Natural killer cell treated with Interleukin-12 subunit alpha and Interleukin-12 subunit beta and Interleukin-15 and Interleukin-18, amount 100 ng/mL, for 72 hours (primary cell): ENCODE measurements around the gene ZDHHC12. TPM values are rescaled to one million over a fixed set of nuclear protein-coding genes. Genes with fewer than 3 reads are reported as not detected.

Source experiments
- ATAC-seq, 2 donors: fragments of 150-1000 bp; cut with Tn5 transposase in 1 of 2; sonication (Bioruptor Pico), chemical (Tn5 transposase) in 1 of 2; 2 replicates each; pipeline ENCODE4 v1.10.0; 2021
- DNase-seq: peaks from one replicate; pipeline ENCODE4 v3.0.0; 2022; ENCODE audit warnings: low spot score
- H3K27ac Mint-ChIP-seq, 2 donors: 1 replicate in 1 of 2; 2 replicates in 1 of 2; pipeline ENCODE4 v1.8.0; 2022; ENCODE audit warnings: mixed read lengths in 2 of 2, mild to moderate bottlenecking in 1 of 2, moderate library complexity in 1 of 2
- H3K27me3 Mint-ChIP-seq, 2 donors: 1 replicate in 1 of 2; 2 replicates in 1 of 2; pipeline ENCODE4 v1.8.0; 2022; ENCODE audit warnings: mixed read lengths in 2 of 2
- H3K36me3 Mint-ChIP-seq: one replicate; pipeline ENCODE4 v1.8.0; 2022; ENCODE audit warnings: mixed read lengths
- H3K4me1 Mint-ChIP-seq, 2 donors: 1 replicate in 1 of 2; 2 replicates in 1 of 2; pipeline ENCODE4 v1.8.0; 2022; ENCODE audit warnings: low read depth in 2 of 2, mixed read lengths in 2 of 2, mild to moderate bottlenecking in 1 of 2
- H3K4me3 Mint-ChIP-seq: one replicate; pipeline ENCODE4 v1.8.0; 2022; ENCODE audit warnings: mixed read lengths
- H3K9me3 Mint-ChIP-seq: 2 replicates; pipeline ENCODE4 v1.8.0; 2022; ENCODE audit warnings: mixed read lengths
- total RNA-seq, 2 donors: library from RNA; stranded (reverse); gene quantifications; one replicate each; pipeline ENCODE4 v1.2.3, GENCODE V29; 2022

Gene ZDHHC12
- 10 to 100 TPM; 56.3 to 72.3 TPM for total RNA-seq

GRCh38 chr9:128723866-128724743, at the start of gene ZDHHC12:
TSS of gene ZDHHC12 (minus strand) at chr9:128724127. CDS start at chr9:128724093, 34 bp downstream.
- Mint-ChIP-seq H3K9me3 (no peaks in the 10 kb centered on the region), H3K27ac (peak within 1 kb of the TSS; percentile 75 to 89), H3K4me1 (peaks cover 32 to 35% of the 10 kb centered on the region in 2 donors), H3K4me3 (peak within 1 kb of the TSS; percentile 95), H3K27me3 (no peaks in the 10 kb centered on the region), H3K36me3 (no peaks in the 10 kb centered on the region)
- peak; percentile 100 for DNase-seq
- ATAC-seq: peak; percentile 99

GRCh38 chr9:128773049-128773448, 49.1 kb upstream of the ZDHHC12 start:
- Mint-ChIP-seq H3K36me3 (peaks cover 7% of the 10 kb centered on the region), H3K9me3 (peaks cover 3% of the 10 kb centered on the region), H3K4me1 (peaks cover 16 to 25% of the 10 kb centered on the region in 2 donors), H3K27ac (no peak overlapping the region), H3K4me3 (no peak overlapping the region), H3K27me3 (no peaks in the 10 kb centered on the region)
- ATAC-seq (no peak), DNase-seq (no peak)

- Mint-ChIP-seq H3K36me3 (peaks cover 7% of the 10 kb centered on the region), H3K4me1 (peaks cover 21 to 25% of the 10 kb centered on the region in 2 donors), H3K27ac (peak within 1 kb of the TSS; percentile 74 to 86), H3K27me3 (no peaks in the 10 kb centered on the region), H3K9me3 (peaks cover 3% of the 10 kb centered on the region), H3K4me3 (peak within 1 kb of the TSS; percentile 97)
- peak; percentile 95 for DNase-seq
- peak; percentile 98 for ATAC-seq
Observed at GRCh38 chr9:128771745-128772519, 48.0 kb upstream of the ZDHHC12 start, which contains the start of gene ZER1. TSS of gene ZER1 (minus strand) at chr9:128771927. CDS start at chr9:128755565, 16,362 bp downstream.

- no peaks in the 10 kb centered on the region for H3K27me3 Mint-ChIP-seq
- peaks cover 21 to 25% of the 10 kb centered on the region in 2 donors for H3K4me1 Mint-ChIP-seq
- peak overlapping the region; percentile 74 to 86 for H3K27ac Mint-ChIP-seq
- peak overlapping the region; percentile 97 for H3K4me3 Mint-ChIP-seq
- H3K36me3 Mint-ChIP-seq: peaks cover 7% of the 10 kb centered on the region
- DNase-seq (no peak), ATAC-seq (peak in 1 of 2 donors; percentile 49)
- peaks cover 3% of the 10 kb centered on the region for H3K9me3 Mint-ChIP-seq
Observed at GRCh38 chr9:128771094-128771721, 47.3 kb upstream of the ZDHHC12 start.

- peaks cover 22 to 25% of the 10 kb centered on the region in 2 donors for H3K4me1 Mint-ChIP-seq
- H3K9me3 Mint-ChIP-seq: peaks cover 3% of the 10 kb centered on the region
- DNase-seq (no peak), ATAC-seq (no peak)
- peak overlapping the region; percentile 97 for H3K4me3 Mint-ChIP-seq
- peak overlapping the region; percentile 74 to 86 for H3K27ac Mint-ChIP-seq
- peaks cover 7% of the 10 kb centered on the region for H3K36me3 Mint-ChIP-seq
- H3K27me3 Mint-ChIP-seq: no peaks in the 10 kb centered on the region
Observed at GRCh38 chr9:128770286-128771030, 46.5 kb upstream of the ZDHHC12 start.

- no peaks in the 10 kb centered on the region for H3K27me3 Mint-ChIP-seq
- H3K27ac Mint-ChIP-seq: peak overlapping the region in 1 of 2 donors; percentile 26
- peaks cover 25 to 34% of the 10 kb centered on the region in 2 donors for H3K4me1 Mint-ChIP-seq
- no peaks in the 10 kb centered on the region for H3K9me3 Mint-ChIP-seq
- H3K4me3 Mint-ChIP-seq: no peak overlapping the region
- no peaks in the 10 kb centered on the region for H3K36me3 Mint-ChIP-seq
- ATAC-seq (no peak), DNase-seq (no peak)
Observed at GRCh38 chr9:128768606-128769005, 44.7 kb upstream of the ZDHHC12 start.

- H3K4me1 Mint-ChIP-seq: peaks cover 27 to 32% of the 10 kb centered on the region in 2 donors
Observed at GRCh38 chr9:128765499-128765898, 41.6 kb upstream of the ZDHHC12 start.

GRCh38 chr9:128764361-128764760, 40.4 kb upstream of the ZDHHC12 start:
- ATAC-seq (peak in 1 of 2 donors; percentile 35), DNase-seq (no peak)
- no peaks in the 10 kb centered on the region for H3K27me3 Mint-ChIP-seq
- H3K9me3 Mint-ChIP-seq: no peaks in the 10 kb centered on the region
- peaks cover 15 to 24% of the 10 kb centered on the region in 2 donors for H3K4me1 Mint-ChIP-seq
- no peak overlapping the region for H3K4me3 Mint-ChIP-seq
- no peaks in the 10 kb centered on the region for H3K36me3 Mint-ChIP-seq
- no peak overlapping the region for H3K27ac Mint-ChIP-seq

More at GRCh38 chr9:128765499-128765898, 41.6 kb upstream of the ZDHHC12 start:
- H3K36me3 Mint-ChIP-seq: no peaks in the 10 kb centered on the region
- no peaks in the 10 kb centered on the region for H3K27me3 Mint-ChIP-seq
- ATAC-seq (no peak), DNase-seq (no peak)
- H3K9me3 Mint-ChIP-seq: no peaks in the 10 kb centered on the region
- H3K27ac Mint-ChIP-seq: no peak overlapping the region
- H3K4me3 Mint-ChIP-seq: no peak overlapping the region

GRCh38 chr9:128762671-128763449, 38.9 kb upstream of the ZDHHC12 start:
- Mint-ChIP-seq H3K27ac (peak overlapping the region in 1 of 2 donors; percentile 76), H3K4me3 (no peak overlapping the region)

GRCh38 chr9:128757602-128758001, 33.7 kb upstream of the ZDHHC12 start:
- Mint-ChIP-seq H3K27me3 (no peaks in the 10 kb centered on the region), H3K36me3 (no peaks in the 10 kb centered on the region), H3K4me3 (no peak overlapping the region), H3K27ac (no peak overlapping the region), H3K4me1 (peaks cover 3 to 4% of the 10 kb centered on the region in 2 donors), H3K9me3 (no peaks in the 10 kb centered on the region)
- ATAC-seq: no peak
- DNase-seq: no peak

More at GRCh38 chr9:128762671-128763449, 38.9 kb upstream of the ZDHHC12 start:
- ATAC-seq (no peak), DNase-seq (no peak)
- Mint-ChIP-seq H3K4me1 (peaks cover 10 to 22% of the 10 kb centered on the region in 2 donors), H3K36me3 (no peaks in the 10 kb centered on the region), H3K9me3 (no peaks in the 10 kb centered on the region), H3K27me3 (no peaks in the 10 kb centered on the region)

GRCh38 chr9:128753627-128754026, 29.7 kb upstream of the ZDHHC12 start:
- Mint-ChIP-seq H3K4me3 (no peak overlapping the region), H3K4me1 (peaks cover 0 to 3% of the 10 kb centered on the region in 2 donors), H3K27ac (no peak overlapping the region), H3K36me3 (no peaks in the 10 kb centered on the region), H3K27me3 (no peaks in the 10 kb centered on the region), H3K9me3 (no peaks in the 10 kb centered on the region)
- DNase-seq (no peak), ATAC-seq (peak in 1 of 2 donors; percentile 17)

- H3K9me3 Mint-ChIP-seq: no peaks in the 10 kb centered on the region
- H3K27me3 Mint-ChIP-seq: no peaks in the 10 kb centered on the region
- H3K4me1 Mint-ChIP-seq: no peaks in the 10 kb centered on the region
- H3K27ac Mint-ChIP-seq: no peak overlapping the region
- no peak overlapping the region for H3K4me3 Mint-ChIP-seq
- DNase-seq (no peak), ATAC-seq (peak in 1 of 2 donors; percentile 22)
- no peaks in the 10 kb centered on the region for H3K36me3 Mint-ChIP-seq
Observed at GRCh38 chr9:128750926-128751595, 27.1 kb upstream of the ZDHHC12 start.
